ENCODE data around the gene TAS2R46. TPM values are rescaled to one million over a fixed set of nuclear protein-coding genes. Genes with fewer than 3 reads are reported as not detected.

The TAS2R46 gene
- total and polyA plus RNA-seq, 2 experiments from 2014 or later, result 0.45 to 5.0 TPM

GRCh38 chr12:11031307-11031706 is 30.8 kb downstream of the TAS2R46 start, which contains the start of gene TAS2R31 (continued):
- TF ChIP-seq ETS1 (IDR thresholded peaks at IDR 0.05), result no peak

- Histone ChIP-seq H3K4me3 (no peak overlapping the region), H3K4me2 (no peak overlapping the region), H3K4me1 (ENCODE audit: insufficient read depth) (no peaks in the 10 kb centered on the region), H3K79me2 (replicated peaks; ENCODE audit: insufficient read depth) (no peaks in the 10 kb centered on the region), H2AFZ (no peak overlapping the region), H3K36me3 (ENCODE audit: insufficient read depth) (no peaks in the 10 kb centered on the region), H3F3A (replicated peaks; ENCODE audit: low read depth) (no peaks in the 10 kb centered on the region), H3K27ac (ENCODE audit: low read depth) (no peak overlapping the region), H3K9me2 (ENCODE audit: insufficient read depth) (no peaks in the 10 kb centered on the region), H3K27me3 (ENCODE audit: insufficient read depth) (no peaks in the 10 kb centered on the region), H4K20me1 (replicated peaks; ENCODE audit: insufficient read depth) (no peaks in the 10 kb centered on the region)
- Mint-ChIP-seq H3K36me3 (ENCODE audit: low read depth) (peaks cover 10% of the 10 kb centered on the region; the same call in 2 of the 3 replicates), H3K4me3 (no peak overlapping the region), H3K9me3 (peaks cover 5% of the 10 kb centered on the region), H3K27me3 (ENCODE audit: insufficient read depth, low read depth, poor library complexity) (no peaks in the 10 kb centered on the region), H3K27ac (no peak overlapping the region), H3K4me1 (peaks cover 4% of the 10 kb centered on the region; the same call in 1 of the 3 replicates)
- peak; percentile 99 for ATAC-seq
- DNase-seq (ENCODE audit: low spot score), result peak; percentile 82
- TF ChIP-seq NANOG (IDR thresholded peaks at IDR 0.05; ENCODE audit: borderline replicate concordance) (no peak), ETS1 (IDR thresholded peaks at IDR 0.05) (no peak), CTCF (conservative IDR thresholded peaks at IDR 0.05; ENCODE audit: low read depth in 2 of 2) (peak; percentile 61 to 74)
These were observed 36.0 kb downstream of the TAS2R46 start for GRCh38 chr12:11026118-11026517.

GRCh38 chr12:11023387-11023786 is 38.7 kb downstream of the TAS2R46 start:
- Mint-ChIP-seq H3K36me3 (ENCODE audit: low read depth) (peaks cover 10% of the 10 kb centered on the region; the same call in 2 of the 3 replicates), H3K4me1 (peaks cover 4% of the 10 kb centered on the region; the same call in 1 of the 3 replicates)
- TF ChIP-seq STAT1 (IDR thresholded peaks at IDR 0.05; ENCODE audit: unreplicated experiment), result no peak
- no peak for TF ChIP-seq ZNF462 (CRISPR knock-in tag; IDR thresholded peaks at IDR 0.05)
- no peak for TF ChIP-seq ETS1 (IDR thresholded peaks at IDR 0.05)
- no peak for TF ChIP-seq EZH2 (IDR thresholded peaks at IDR 0.05; ENCODE audit: low read depth, unreplicated experiment)
- TF ChIP-seq NANOG (IDR thresholded peaks at IDR 0.05; ENCODE audit: borderline replicate concordance), result no peak
- TF ChIP-seq ZNF114 (CRISPR knock-in tag; IDR thresholded peaks at IDR 0.05), result no peak
- no peak for TF ChIP-seq JUNB (IDR thresholded peaks at IDR 0.05; ENCODE audit: unreplicated experiment)

More at GRCh38 chr12:11023387-11023786, 38.7 kb downstream of the TAS2R46 start:
- no peak for DNase-seq (ENCODE audit: low spot score)
- Histone ChIP-seq H4K20me1 (replicated peaks; ENCODE audit: insufficient read depth) (no peaks in the 10 kb centered on the region), H3K79me2 (replicated peaks; ENCODE audit: insufficient read depth) (no peaks in the 10 kb centered on the region), H3K36me3 (ENCODE audit: insufficient read depth) (no peaks in the 10 kb centered on the region), H3K4me1 (ENCODE audit: insufficient read depth) (no peaks in the 10 kb centered on the region), H3K27ac (ENCODE audit: low read depth) (no peak overlapping the region), H3K27me3 (ENCODE audit: insufficient read depth) (no peaks in the 10 kb centered on the region), H3K4me2 (no peak overlapping the region), H2AFZ (no peak overlapping the region), H3K9me2 (ENCODE audit: insufficient read depth) (no peaks in the 10 kb centered on the region), H3K4me3 (no peak overlapping the region), H3F3A (replicated peaks; ENCODE audit: low read depth) (no peaks in the 10 kb centered on the region)
- Mint-ChIP-seq H3K4me3 (no peak overlapping the region), H3K27ac (no peak overlapping the region), H3K9me3 (peaks cover 5% of the 10 kb centered on the region), H3K27me3 (ENCODE audit: insufficient read depth, low read depth, poor library complexity) (no peaks in the 10 kb centered on the region)
- no peak for ATAC-seq
